GM21381 (cell line): ENCODE data around the gene STK33.

Experiments used
- ATAC-seq: cut with Tn5 transposase; IDR thresholded peaks from one replicate; pipeline ENCODE4 v1.9.1; 2021; ENCODE audit warnings: mild to moderate bottlenecking, moderate library complexity; ENCODE audit not compliant: unreplicated experiment

Gene STK33

DNA sequence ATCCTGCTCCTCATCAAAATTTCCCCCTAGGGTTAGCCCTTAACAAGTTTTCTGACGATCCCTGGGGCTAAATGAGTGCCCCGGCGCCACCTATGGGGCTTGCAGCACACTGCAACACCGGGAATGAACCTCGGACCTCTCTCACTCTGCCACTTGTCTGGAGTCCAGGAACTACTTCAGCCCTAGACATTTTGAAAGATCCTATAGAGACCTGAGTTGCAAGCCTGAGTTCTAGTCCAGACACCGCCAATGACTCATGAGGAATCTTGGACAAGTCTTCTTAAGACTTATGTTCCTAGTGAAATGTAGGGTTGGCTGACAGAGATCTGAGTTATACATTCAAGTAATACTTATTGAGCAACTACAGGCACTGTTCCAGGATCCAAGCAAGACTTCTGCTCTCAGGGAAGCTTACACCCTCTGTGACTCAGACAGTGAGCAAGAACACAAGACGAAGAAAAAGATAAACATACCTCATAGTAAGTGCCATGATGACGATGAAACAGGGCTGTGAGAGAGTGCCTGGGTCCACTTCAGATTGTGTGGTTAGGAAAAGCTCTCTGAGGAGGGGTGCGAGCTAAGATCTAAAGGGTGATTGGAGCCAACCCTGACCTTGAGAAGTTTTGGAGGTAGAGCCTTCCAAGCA, 10.2 kb upstream of the STK33 start:
- ATAC-seq, result peak; percentile 87

DNA sequence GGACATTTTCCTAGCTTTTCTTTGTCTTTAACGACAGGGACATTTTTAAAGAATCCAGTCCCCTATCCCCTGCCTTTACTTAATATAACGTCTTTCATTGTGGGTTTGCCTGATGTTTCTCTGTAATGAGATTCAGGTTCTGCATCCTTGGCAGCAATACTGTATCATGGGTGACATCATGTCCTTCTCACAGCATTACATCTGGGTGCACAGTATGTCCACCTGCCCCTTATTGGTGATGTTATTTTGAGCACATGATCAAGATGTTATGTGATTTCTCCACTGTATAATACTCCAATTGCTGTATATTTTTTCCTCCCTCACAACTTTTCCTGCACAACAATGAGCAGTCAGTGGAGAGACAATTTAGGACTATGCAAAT, 9.7 kb upstream of the STK33 start:
- no peak for ATAC-seq

DNA sequence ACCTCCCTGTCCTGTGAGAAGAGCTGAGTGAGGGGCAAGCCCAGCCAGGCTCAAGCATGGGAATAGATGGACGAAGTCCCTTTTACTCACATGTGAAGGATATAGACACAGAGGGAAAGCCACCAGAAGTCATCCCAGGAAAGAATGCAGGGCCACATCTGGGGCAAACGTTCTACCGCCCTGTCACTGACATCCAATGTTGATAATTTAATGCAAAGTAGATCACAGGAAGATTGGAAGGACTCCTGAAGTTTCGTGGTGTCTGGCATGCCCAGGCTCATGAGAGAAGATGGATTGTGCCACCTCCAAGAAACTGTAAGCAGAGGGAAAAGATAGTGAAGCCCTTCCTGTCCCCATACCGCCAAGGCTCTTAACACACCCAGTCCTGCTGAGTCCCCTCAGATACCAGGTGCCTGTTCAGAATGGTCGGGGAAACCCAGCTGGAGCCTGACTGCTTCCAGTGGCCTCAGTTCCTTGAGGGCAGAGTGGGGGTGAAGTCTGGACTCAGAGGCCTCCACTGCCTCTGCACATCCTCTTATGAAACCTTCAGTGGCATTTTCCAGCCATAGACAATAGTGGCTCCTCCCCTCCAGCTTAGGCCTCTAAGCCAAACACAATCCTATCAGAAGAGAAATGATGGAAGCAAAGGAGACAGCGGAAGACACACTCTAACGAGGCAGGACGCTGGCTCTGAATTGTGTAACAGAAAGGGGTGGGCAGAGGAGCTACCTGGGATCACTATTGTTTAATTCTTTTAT, 7.5 kb upstream of the STK33 start:
- no peak for ATAC-seq

DNA sequence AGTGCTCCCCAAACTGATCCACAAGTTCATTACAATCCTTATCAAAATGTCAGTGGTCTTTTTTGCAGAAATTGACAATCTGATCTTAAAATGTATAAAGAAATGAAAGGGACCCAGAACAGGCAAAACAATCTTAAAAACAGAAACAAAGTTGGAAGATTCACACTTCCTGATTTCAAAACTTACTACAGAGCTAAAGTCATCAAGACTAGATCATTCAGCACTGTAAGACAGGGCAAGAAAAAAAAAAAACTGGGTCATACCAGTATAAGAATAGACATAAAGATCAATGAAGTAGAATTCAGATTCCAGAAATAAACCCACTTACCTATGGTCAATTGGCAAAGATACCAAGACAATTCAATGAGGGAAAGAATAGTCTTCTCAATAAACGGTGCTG, 4.5 kb upstream of the STK33 start:
- ATAC-seq, result no peak

DNA sequence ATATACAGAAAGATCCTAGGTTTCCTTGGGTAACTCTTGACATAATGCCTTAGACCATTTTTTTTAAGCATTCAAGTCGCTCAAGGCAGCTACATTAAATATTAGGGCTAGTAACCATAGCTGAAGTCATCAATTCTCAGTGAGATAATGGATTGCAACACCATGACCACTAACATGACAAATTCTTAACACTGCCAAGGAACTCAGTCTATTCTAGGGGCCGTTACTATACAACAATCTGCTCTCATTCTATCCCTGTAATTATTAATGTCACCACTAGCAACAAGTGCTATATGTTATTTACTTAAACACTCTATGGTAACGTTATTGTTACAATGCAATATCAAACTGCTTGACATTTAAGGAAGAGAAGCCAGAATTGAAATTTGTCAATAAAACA, 3.2 kb upstream of the STK33 start:
- ATAC-seq, result no peak

DNA sequence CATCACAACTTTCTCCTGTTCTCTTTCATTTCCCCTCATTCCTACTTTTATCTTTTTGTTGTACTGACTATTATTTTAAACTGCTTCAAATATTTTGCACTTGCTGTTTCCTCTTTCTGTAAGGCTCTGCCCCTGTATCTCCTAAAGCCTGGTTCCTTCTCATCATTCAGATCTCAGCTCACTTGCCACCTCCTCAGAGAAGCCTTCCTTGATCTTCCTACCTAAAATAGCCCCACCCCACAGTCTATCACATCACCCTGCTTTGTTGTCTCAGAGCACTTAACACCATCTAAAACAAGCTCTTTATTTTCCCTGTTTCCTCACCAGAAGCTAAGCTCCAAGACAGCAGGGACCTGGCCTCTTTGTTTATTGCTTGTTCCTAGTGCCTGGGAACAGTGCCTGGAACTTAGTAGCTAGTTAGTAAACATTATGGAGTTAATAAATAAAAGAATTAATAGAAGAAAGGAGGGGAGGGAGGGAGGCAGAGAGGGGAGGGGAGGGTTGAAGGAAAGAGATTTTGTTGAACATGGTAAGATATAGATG, 2.5 kb upstream of the STK33 start:
- ATAC-seq, result no peak

DNA sequence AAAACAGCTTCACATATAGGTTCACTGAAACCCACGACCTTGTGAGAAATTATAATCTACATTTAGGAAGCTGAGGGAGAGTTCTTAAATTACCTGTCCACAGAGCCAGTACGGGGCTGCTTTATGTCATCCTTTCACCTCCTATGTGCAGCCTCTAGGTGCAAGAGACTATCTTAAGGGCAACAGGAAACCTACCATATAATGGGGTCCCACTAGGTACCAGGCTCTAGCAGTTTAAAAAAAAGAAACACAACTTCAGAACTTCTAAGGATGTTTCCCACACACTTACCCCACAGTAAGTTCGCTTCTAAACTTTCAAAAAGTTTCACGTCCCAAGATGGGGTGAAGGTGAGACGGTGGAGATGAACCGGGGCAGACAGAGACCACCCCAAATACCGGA, 573 bp downstream of the STK33 start:
- no peak for ATAC-seq

DNA sequence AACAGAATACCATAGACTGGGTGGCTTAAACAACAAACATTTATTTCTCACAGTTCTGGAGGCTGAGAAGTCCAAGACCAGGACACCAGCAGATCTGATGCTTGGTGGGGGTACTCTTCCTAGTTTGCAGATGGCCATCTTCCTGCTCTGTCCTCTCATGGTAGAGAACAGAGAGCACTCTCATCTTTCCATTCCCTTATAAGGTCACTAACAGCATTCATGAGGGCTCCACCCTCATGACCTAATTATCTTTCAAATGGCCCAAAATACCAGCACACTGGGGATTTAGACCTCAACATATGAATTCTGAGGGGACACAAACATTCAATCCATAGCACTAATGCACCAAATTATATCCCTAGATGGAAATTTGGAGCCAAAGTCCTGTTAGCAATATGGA, 6.1 kb downstream of the STK33 start:
- ATAC-seq, result no peak

DNA sequence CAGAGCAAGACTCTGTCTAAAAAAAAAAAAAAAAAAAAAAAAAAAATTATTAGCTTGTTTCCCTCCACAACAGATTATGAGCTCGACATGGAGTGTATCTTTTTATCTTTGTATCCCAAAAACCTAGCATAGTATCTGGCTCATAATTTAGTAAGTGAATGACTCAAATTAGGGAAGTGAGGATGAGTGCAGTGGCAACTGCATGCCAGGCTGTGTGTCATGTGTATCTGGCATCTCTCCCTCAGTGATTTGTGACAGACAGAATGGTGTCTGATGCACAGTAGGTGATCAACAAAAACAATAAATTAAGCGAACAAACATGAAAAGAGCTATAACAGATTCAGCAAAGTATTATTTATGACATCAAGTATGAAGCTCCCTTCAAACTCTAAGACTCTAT, 7.2 kb downstream of the STK33 start:
- ATAC-seq, result no peak

DNA sequence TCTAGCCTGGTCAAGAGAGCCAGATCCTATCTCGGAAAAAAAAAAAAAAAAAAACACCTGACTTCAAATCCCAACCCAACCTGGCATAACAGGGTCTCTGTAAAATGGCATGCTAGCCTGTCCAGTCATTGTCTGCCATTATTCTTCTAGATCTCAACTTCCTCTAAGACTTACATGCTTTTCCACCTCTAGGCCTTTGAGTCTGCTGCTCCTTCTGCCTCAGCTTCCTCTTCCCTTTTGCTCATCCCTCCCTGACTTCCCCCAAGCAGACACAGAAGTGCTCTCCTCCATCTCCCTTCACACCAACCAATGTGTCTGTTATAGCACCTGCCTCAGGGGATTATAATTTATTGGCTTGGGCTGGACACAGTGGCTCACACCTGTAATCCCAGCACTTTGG, 7.8 kb downstream of the STK33 start:
- ATAC-seq, result no peak

DNA sequence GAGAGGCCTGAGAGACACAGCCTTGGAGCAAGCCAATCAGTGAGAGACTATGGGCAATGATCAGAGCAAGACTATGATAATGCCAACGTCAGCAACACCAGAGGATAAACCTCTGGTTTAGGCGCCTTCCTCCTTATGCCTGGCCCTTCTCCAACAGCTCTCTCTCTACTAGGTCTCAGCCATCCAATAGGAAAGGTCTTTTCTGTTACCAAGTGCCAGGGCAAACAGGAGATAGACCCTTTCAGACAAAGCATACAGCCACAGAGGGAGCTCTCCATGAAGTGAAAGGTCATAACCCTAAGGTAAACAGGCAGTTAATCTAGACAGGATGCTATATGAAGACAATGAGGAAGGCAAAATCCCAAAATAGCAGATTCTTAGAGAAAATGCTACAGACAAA, 9.5 kb downstream of the STK33 start:
- no peak for ATAC-seq

DNA sequence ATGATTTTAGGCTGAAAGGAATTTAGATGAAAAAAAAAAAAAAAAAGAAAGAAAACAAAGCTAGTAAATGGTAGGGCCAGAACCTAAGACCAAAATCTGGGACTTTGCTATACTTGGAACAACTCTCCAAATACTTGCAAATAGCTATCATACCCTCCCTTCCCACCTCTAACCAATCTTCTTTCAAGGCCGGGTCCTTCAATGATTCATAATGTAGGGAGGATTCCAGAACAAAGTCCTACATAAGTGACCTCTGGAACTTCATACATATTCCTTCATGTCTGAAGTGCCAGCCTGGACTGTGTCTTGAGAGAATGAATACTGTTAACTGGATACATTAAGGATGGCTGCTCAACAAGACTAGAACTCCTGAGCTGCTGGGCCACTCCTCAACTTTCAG, 9.9 kb downstream of the STK33 start:
- ATAC-seq, result no peak

DNA sequence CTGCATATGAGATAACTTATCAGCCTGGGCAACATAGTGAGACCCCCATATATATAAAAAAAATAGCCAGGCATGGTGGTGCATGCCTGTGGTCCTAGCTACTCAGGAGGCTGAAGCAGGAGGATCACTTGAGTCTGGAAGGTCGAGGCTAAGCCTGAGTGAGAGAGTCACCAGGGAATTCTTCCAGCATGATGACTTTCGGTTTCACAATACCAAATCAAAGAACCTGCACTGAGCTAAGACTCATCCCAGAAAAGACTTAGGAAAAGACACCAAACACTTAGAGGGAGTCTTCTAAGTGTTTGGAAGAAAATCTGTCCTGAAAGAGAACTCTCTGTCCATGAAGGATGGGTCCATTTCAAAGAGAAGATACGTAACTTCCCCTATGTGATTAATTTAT, 12.7 kb downstream of the STK33 start:
- no peak for ATAC-seq

DNA sequence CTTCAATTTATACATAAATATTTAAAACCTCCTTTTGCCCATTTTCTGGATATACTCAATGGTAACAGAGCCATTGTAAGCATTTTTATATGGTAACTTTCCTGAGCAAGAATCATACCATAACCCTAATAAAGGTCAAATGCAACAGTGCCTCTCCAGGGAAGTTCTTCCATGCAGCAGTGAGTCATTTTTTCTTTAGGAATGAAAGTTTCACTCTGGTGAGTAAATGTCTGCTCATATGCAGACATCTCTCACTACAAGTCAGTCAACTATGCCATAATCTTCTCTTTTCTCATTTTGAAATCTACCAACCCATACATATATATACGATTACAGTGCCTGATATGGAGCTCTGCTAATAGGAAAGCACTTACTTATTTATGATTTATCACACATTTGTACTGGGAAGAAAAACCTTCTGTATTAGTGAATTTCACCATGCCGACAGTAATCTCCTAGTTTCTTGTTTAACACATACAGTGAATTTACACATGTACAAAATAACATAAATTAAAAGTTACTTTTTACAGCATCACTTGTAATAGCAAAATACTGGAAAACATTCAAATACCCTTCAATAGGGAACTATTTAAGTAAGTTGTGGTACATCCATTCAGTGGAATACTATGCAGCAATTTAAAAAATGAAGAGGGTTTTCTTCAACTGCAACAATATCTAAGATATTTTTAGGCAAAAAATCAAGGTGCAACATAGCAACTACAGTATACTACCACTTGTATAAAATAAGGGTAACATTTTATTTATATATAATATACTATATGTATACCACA, 16.0 kb downstream of the STK33 start:
- ATAC-seq, result no peak

DNA sequence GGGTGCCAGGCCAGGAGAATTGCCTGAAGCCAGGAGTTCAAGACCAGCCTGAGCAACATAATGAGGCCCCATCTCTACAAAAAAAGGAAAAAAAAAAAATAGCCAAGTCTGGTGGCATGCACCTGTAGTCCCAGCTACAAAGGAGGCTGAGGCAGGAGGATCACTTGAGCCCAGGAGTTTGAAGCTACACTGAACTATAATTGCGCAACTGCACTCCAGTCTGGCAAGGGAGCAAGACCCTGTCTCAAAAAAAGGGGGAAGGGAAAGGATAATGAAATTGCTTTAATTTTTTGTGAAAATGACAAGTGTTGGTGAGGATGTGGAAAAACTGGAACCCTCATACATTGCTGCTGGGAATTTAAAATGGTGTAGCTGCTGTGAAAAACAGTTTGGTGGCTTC, 19.2 kb downstream of the STK33 start:
- no peak for ATAC-seq

DNA sequence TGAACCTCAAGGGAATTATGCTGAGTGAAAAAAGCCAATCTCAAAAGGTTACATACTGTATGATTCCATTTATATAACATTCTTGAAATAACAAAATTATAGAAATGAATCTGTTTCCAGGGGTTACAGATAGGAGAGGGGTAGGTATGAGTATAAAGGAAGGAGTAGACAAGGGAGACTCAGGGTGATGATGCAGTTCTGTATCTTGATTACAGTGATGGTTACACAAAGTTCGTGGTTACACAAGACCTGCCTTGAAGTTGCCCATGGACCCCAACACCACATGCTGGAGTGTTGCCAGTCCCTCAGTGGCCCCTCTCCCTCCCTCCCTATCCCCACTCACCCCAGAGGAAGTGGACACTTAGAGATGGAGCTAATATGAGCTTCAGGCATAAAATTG, 20.3 kb downstream of the STK33 start:
- ATAC-seq, result no peak

DNA sequence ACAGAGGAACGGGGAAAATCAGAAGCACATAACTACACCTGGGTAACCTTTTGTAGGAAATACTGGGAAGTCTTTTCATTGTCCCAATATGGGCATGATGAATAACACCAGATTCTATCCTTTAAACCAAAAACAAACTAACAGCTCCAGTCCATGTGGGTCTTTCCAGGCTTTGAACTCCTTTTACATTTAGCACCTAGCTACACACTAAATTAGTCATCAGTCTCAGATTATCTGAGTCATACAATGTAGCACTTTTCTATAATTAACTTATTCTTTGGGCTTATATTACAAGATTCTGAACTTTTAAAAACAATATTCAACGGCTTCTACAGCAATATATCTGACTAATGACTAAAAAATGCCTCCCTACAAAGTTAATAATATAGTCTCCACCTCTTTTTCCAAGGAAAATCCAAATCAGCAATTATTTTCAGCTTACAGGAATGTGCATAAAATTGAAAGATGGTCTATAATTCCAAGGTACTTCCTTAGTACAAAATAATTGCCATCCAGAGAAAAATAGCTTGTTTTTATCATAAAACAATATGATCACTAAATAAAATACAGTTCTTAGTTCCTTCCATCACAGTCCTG, 26.3 kb downstream of the STK33 start:
- ATAC-seq, result peak; percentile 51

DNA sequence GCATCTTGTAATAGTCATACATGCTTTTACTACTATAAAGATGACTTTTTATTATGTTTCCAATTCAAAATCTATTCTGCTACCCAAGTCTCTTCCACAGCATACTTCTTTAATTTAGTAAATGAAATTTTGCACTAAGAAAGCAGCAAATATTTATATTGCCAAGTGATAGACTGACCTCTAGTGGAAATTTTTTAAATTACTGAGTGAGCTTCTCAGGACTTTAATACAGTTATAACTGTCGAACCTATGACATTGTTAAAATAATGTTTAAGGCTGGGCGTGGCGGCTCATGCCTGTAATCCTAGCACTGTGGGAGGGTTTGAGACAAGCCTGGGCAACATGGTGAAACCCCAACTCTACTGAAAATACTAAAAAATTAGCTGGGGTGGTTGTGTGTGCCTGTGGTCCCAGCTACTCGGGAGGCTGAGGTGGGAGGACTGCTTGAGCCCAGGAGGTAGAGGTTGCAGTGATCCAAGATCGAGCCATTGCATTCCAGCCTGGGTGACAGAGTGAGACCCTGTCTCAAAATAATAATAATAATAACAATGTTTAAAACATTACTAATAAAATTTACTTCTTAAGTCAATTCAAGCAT, 27.3 kb downstream of the STK33 start:
- ATAC-seq, result no peak

DNA sequence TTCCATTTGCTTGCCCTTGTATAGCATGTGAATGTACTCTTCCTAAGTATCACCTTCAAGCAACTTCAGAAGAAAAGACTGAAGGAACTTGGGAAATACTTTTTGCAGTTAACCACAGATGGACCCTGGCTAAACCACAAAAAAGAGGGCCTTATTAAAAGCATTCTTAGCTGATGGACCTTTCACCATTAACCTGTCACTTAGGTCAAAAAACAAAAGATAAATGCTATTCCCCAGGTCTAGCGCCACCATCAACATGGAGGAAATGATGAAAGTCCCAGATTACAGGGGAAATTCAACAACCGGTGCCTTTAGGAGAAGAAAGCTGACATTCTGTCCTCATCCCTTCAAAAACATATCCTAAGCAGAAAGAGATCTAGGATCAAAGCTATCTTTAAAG, 29.5 kb downstream of the STK33 start:
- ATAC-seq, result no peak

DNA sequence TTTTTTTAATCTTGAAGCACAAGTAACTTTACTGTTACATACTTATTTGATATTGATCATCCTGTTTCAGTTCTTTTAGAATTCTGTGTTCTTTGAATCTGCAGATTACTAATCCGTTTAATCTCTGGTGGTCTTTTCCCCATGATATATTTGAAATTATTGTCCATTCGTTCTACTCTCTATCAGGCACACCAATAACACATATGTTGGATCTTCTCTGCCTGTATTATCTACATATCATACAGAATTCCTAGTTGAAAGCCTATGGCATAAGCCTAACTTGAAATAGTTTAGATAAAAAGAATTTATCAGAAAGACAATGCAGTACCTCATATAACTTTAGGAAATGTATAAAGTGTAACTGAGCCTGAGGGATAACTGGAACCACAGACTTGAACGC, 32.6 kb downstream of the STK33 start:
- ATAC-seq, result no peak

DNA sequence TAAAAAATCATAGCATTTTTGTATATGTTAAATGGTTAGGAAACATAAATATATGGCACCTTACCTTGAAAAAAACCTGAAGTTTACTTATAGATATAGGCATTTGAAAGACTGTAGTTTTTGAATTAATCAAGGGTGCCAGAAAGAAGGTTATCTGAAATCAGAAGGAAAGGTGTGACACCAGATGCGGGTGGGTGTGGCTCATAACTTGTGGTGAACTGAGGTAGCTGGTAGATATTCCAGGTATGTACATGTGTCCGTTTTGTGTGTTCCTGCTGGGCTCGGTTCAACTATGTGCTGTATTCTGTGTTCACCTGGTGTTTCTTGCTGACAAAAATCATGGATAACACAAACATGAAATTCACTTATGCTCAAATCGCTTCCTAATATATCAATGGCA, 35.6 kb downstream of the STK33 start:
- ATAC-seq, result no peak
